GM12878 (cell line): ENCODE data around the gene FLRT1. TPM values are rescaled to one million over a fixed set of nuclear protein-coding genes. Genes with fewer than 3 reads are reported as not detected.

Experiments used
- ATAC-seq: fragments of 200-7000 bp; cut with Tn5 transposase; 3 replicates; pipeline ENCODE4 v1.9.1; 2020; ENCODE audit warnings: mild to moderate bottlenecking, moderate library complexity
- BruUV-seq: library from RNA; stranded (reverse); fragments of 400-500 nt; replicated peaks from 2 replicates; lab custom pipeline; 2021; lab: Mats Ljungman, UMichigan
- CTCF ChIA-PET: fragments of 300-600 bp; sonication (Branson Sonifier 250); formaldehyde crosslinking; extraction: SDS; loops from one replicate; lab custom pipeline; 2021; ENCODE audit warnings: inconsistent platforms; lab: Yijun Ruan, JAX
- POLR2A ChIA-PET: fragments of 350-600 bp; formaldehyde crosslinking; extraction: SDS; loops from one replicate; lab custom pipeline; 2021; ENCODE audit warnings: inconsistent platforms; lab: Charles Lee
- RAD21 ChIA-PET: fragments of 300-600 bp; sonication (Branson Sonifier 250); formaldehyde crosslinking; loops from one replicate; lab custom pipeline; 2023; ENCODE audit warnings: antibody characterized with exemption; ENCODE audit not compliant: unreplicated experiment; lab: Charles Lee
- SMC1A ChIA-PET: fragments of 300-600 bp; sonication (Branson Sonifier 250); formaldehyde crosslinking; loops from one replicate; lab custom pipeline; 2023; ENCODE audit not compliant: unreplicated experiment, uncharacterized antibody; lab: Charles Lee
- DNase-seq: peaks from one replicate; pipeline ENCODE4 v3.0.0-alpha.2; 2011; ENCODE audit warnings: low read depth, low spot score
- FAIRE-seq: peaks from 3 replicates; lab custom pipeline; 2011; peaks lifted over from hg19 to GRCh38; lab: Jason Lieb, UNC
- H2AFZ ChIP-seq: 2 replicates; pipeline ENCODE4 v1.6.0; 2011; ENCODE audit warnings: low read depth, low read length, control low read depth; ENCODE audit not compliant: control insufficient read depth
- H3K27ac ChIP-seq: 2 replicates; pipeline ENCODE4 v1.5.1; 2011; ENCODE audit warnings: control low read depth; ENCODE audit not compliant: control insufficient read depth, insufficient read depth
- H3K27me3 ChIP-seq, 2 experiments: replicated peaks in 1 of 2; 2 replicates each; pipeline versions ENCODE4 v1.6.0 to v1.6.1; 2011; ENCODE audit warnings: low read length in 1 of 2; ENCODE audit not compliant: control insufficient read depth in 2 of 2, insufficient read depth in 2 of 2
- H3K36me3 ChIP-seq, 2 experiments: 2 replicates each; pipeline ENCODE4 v1.5.1; 2011; ENCODE audit warnings: low read length in 1 of 2; ENCODE audit not compliant: control insufficient read depth in 2 of 2, insufficient read depth in 2 of 2
- H3K4me1 ChIP-seq: 2 replicates; pipeline ENCODE4 v1.6.1; 2011; ENCODE audit warnings: mild to moderate bottlenecking, low read length, moderate library complexity, mixed read lengths; ENCODE audit not compliant: control insufficient read depth, insufficient read depth
- H3K4me2 ChIP-seq: 2 replicates; pipeline ENCODE4 v1.6.0; 2011; ENCODE audit warnings: control low read depth; ENCODE audit not compliant: control insufficient read depth, insufficient read depth
- H3K4me3 ChIP-seq: fragments of 200-600 bp; sonication (generic); 2 replicates; pipeline ENCODE4 v1.5.1; 2016
- H3K79me2 ChIP-seq: 2 replicates; pipeline ENCODE4 v1.6.0; 2011; ENCODE audit warnings: low read length; ENCODE audit not compliant: control insufficient read depth, insufficient read depth
- H3K9ac ChIP-seq: 2 replicates; pipeline ENCODE4 v1.8.0; 2011; ENCODE audit warnings: low read length, control low read depth, mixed read lengths; ENCODE audit not compliant: control insufficient read depth, insufficient read depth
- H3K9me3 ChIP-seq: replicated peaks from 3 replicates; pipeline ENCODE4 v1.5.1; 2011; ENCODE audit warnings: mild to moderate bottlenecking, low read length; ENCODE audit not compliant: control insufficient read depth, insufficient read depth
- H4K20me1 ChIP-seq: 2 replicates; pipeline ENCODE4 v1.6.0; 2011; ENCODE audit not compliant: control insufficient read depth, insufficient read depth
- TAF1 ChIP-seq: IDR thresholded peaks from 2 replicates; pipeline ENCODE4 v1.6.1; 2011; ENCODE audit warnings: mild to moderate bottlenecking, low read depth, low read length, borderline replicate concordance
- WRNIP1 ChIP-seq: IDR thresholded peaks from 2 replicates; pipeline ENCODE4 v1.6.1; 2011; ENCODE audit warnings: low read depth, low read length, improper control_type of control experiment, borderline replicate concordance
- WGBS: methylation state at CpG from one replicate; pipeline ENCODE4 v1.1.6; 2016; ENCODE audit warnings: low lambda C conversion rate; ENCODE audit not compliant: insufficient replicate concordance, insufficient coverage; ENCODE audit errors: missing lambda C conversion rate; 5-methylcytosine and 5-hydroxymethylcytosine counted together
- in situ Hi-C: fragments of 300-500 bp; cut with MboI; formaldehyde crosslinking; loops from 9 replicates; pipeline ENCODE4 v1.14.3; 2018; ENCODE audit warnings: mixed read lengths
- intact Hi-C: fragments of 100-400 bp; cut with micrococcal nuclease; formaldehyde crosslinking; loops from one replicate; pipeline ENCODE4 v1.14.2; 2022; ENCODE audit not compliant: unreplicated experiment
- polyA plus RNA-seq, 11 experiments: library from polyadenylated mRNA; depleted of rRNA in 4 of 11; unstranded in 6 of 11; stranded (reverse) in 5 of 11; fragments of >200 nt; fragmentation: Nextera tagmentation in 4 of 11; fragmentation: Illumina TruSeq in 1 of 11; extraction: Ambion mirVana in 4 of 11; extraction: Trizol in 1 of 11; gene quantifications; 1 replicate in 1 of 11; 2 replicates in 10 of 11; pipeline versions ENCODE4 v1.2.1 to v1.2.3, GENCODE V29; 2011 to 2016; ENCODE audit warnings: inconsistent platforms in 2 of 11, missing spikeins in 2 of 11, low read depth in 1 of 11
- total RNA-seq, 4 experiments: library from RNA; depleted of rRNA in 3 of 4; stranded (reverse); fragments of >200 nt in 3 of 4; fragmentation: Illumina TruSeq in 1 of 4; extraction: Trizol in 1 of 4; gene quantifications; 2 replicates each; pipeline versions ENCODE4 v1.2.1 to v1.2.3, GENCODE V29; 2013 to 2021
- TF ChIP-seq, protein P1 (sequence below): fragments of 450-650 bp; IDR thresholded peaks from 2 replicates; pipeline ENCODE4 v1.6.1; 2017; ENCODE audit warnings: low read depth, mild to moderate bottlenecking, moderate library complexity
- TF ChIP-seq, protein P2 (sequence below): fragments of 450-650 bp; conservative IDR thresholded peaks from 2 replicates; pipeline ENCODE4 v1.6.1; 2017; ENCODE audit warnings: mild to moderate bottlenecking, moderate library complexity

The FLRT1 gene
- total and polyA plus RNA-seq, 10 of the 15 experiments (the other 5 are each of a cell fraction or from before 2014, with no cell fraction given): 0.10 to 0.12 TPM; not detected in 8

DNA sequence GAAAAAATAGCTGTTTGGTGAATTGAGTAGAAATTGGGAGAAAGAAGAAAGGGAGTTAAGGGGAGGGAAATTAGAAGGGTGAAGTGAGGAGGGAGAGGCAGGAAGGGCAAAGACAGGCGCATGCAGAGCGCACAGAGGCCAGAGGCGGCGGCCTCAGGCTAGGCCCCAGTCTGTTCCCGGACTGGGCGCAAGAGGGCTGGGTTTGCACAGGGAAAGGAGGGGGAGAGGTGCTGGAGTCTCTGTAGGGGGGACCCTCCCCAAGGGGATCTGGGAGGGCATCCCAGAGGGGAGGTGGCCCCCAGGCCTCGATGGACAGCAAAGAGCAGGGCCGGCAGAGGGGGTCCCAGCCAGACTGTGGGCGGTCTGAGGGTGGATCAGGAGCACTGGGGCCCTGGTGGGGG is 1.3 kb upstream of the FLRT1 start:
- DNase-seq (no peak), FAIRE-seq (no peak), ATAC-seq (no peak)
- no TSS peak for BruUV-seq
- no peaks in the 10 kb centered on the region for H3K36me3 ChIP-seq
- no peak overlapping the region for H3K4me2 ChIP-seq
- no peak overlapping the region for H3K4me3 ChIP-seq
- 72% methylated on average over 9 of the region's 9 CpGs for WGBS
- intact Hi-C loops (no loop called here), in situ Hi-C loops (no loop called here)
- CTCF ChIA-PET: interaction anchor here (0.7 kb wide), 1 partner anchor 109 kb away, joined by 3 read pairs; no protein-coding TSS in a partner anchor
- no peak overlapping the region for H3K27ac ChIP-seq
- RAD21 ChIA-PET: no interaction called here
- H3K4me1 ChIP-seq: no peaks in the 10 kb centered on the region
- H4K20me1 ChIP-seq: peaks cover 4% of the 10 kb centered on the region; the same call in 1 of the 2 replicates
- TF ChIP-seq WRNIP1 (no peak), TAF1 (no peak)
- TF ChIP-seq, protein P1, sequence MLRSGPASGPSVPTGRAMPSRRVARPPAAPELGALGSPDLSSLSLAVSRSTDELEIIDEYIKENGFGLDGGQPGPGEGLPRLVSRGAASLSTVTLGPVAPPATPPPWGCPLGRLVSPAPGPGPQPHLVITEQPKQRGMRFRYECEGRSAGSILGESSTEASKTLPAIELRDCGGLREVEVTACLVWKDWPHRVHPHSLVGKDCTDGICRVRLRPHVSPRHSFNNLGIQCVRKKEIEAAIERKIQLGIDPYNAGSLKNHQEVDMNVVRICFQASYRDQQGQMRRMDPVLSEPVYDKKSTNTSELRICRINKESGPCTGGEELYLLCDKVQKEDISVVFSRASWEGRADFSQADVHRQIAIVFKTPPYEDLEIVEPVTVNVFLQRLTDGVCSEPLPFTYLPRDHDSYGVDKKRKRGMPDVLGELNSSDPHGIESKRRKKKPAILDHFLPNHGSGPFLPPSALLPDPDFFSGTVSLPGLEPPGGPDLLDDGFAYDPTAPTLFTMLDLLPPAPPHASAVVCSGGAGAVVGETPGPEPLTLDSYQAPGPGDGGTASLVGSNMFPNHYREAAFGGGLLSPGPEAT: no peak
- H3K9me3 ChIP-seq: no peaks in the 10 kb centered on the region
- H2AFZ ChIP-seq: no peak overlapping the region
- H3K79me2 ChIP-seq: no peaks in the 10 kb centered on the region
- SMC1A ChIA-PET: no interaction called here
- no peak overlapping the region for H3K9ac ChIP-seq
- POLR2A ChIA-PET: no interaction called here
- H3K27me3 ChIP-seq: peaks cover 0 to 10% of the 10 kb centered on the region in 2 experiments; a peak in 3 of 4 replicates

DNA sequence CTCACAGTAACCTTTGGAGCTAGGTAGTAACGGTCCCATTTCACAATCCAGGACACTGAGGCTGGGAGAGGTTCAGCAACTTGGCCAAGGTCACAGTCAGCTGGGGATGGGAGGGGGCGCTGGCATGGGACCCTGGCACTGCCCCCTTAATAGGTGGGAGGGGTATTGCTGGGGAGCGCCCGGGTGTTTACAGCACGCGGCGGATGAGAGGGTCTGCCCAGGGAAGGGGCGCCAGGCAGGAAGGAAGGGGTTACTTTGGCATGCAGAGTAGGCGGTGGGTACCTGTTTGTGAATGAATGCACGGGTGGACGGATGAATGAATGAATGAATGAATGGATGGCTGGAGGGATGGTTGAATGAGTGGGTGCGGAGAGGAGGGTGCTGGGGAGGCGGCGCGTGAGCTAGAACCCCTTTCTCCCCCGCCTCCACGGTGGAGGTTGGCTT is 628 bp upstream of the FLRT1 start:
- intact Hi-C loops: no loop called here
- POLR2A ChIA-PET: no interaction called here
- SMC1A ChIA-PET: no interaction called here
- no peaks in the 10 kb centered on the region for H3K9me3 ChIP-seq
- DNase-seq: no peak
- H3K4me1 ChIP-seq: no peaks in the 10 kb centered on the region
- RAD21 ChIA-PET: no interaction called here
- no peaks in the 10 kb centered on the region for H3K36me3 ChIP-seq
- no peak for FAIRE-seq
- H3K4me3 ChIP-seq: no peak overlapping the region
- no peak overlapping the region for H3K27ac ChIP-seq
- BruUV-seq: no TSS peak
- no peak overlapping the region for H3K4me2 ChIP-seq
- H3K9ac ChIP-seq: no peak overlapping the region
- TF ChIP-seq, protein P2, sequence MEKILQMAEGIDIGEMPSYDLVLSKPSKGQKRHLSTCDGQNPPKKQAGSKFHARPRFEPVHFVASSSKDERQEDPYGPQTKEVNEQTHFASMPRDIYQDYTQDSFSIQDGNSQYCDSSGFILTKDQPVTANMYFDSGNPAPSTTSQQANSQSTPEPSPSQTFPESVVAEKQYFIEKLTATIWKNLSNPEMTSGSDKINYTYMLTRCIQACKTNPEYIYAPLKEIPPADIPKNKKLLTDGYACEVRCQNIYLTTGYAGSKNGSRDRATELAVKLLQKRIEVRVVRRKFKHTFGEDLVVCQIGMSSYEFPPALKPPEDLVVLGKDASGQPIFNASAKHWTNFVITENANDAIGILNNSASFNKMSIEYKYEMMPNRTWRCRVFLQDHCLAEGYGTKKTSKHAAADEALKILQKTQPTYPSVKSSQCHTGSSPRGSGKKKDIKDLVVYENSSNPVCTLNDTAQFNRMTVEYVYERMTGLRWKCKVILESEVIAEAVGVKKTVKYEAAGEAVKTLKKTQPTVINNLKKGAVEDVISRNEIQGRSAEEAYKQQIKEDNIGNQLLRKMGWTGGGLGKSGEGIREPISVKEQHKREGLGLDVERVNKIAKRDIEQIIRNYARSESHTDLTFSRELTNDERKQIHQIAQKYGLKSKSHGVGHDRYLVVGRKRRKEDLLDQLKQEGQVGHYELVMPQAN: no peak
- TF ChIP-seq, all 136 proteins: peak for 0
- peaks cover 0 to 10% of the 10 kb centered on the region in 2 experiments; a peak in 3 of 4 replicates for H3K27me3 ChIP-seq
- in situ Hi-C loops: no loop called here
- 32% methylated on average over 15 of the region's 17 CpGs for WGBS
- H4K20me1 ChIP-seq: peaks cover 4% of the 10 kb centered on the region; the same call in 1 of the 2 replicates
- no peak for ATAC-seq
- no peak overlapping the region for H2AFZ ChIP-seq
- CTCF ChIA-PET: no interaction called here
- H3K79me2 ChIP-seq: no peaks in the 10 kb centered on the region
